Stimulated activated CD4-positive, alpha-beta T cell treated with anti-CD3 and anti-CD28 coated beads, Interleukin-1b, Interleukin-23, amount 100 ng/mL, for 1 hour (primary cell): ENCODE results near the gene KCNA4.
"Not testable (repeated sequence)": the region's sequence is repeated elsewhere in the genome, so short reads cannot be mapped to it uniquely, and the experiment has no call there.

Experiments used
- DNase-seq, 2 donors: peaks; one replicate each; pipeline ENCODE4 v3.0.0-alpha.2; 2020; ENCODE audit warnings: low read depth in 2 of 2

KCNA4 gene

GRCh38 chr11:30000986-30001750 is 15.7 kb downstream of the KCNA4 start:
- DNase-seq, result no peak

GRCh38 chr11:29996016-29996415 is 20.8 kb downstream of the KCNA4 start:
- no peak for DNase-seq

GRCh38 chr11:29989174-29989970 is 27.5 kb downstream of the KCNA4 start:
- no peak for DNase-seq

- DNase-seq, result no peak
Measured at GRCh38 chr11:29985248-29985647, 31.6 kb downstream of the KCNA4 start.

- DNase-seq, result no peak
Measured at GRCh38 chr11:29984544-29984943, 32.3 kb downstream of the KCNA4 start.

- DNase-seq, result no peak
Measured at GRCh38 chr11:29978549-29978948, 38.3 kb downstream of the KCNA4 start.

GRCh38 chr11:29975580-29975979 is 41.2 kb downstream of the KCNA4 start:
- not testable (repeated sequence) for DNase-seq

- DNase-seq, result no peak
Measured at GRCh38 chr11:29963796-29964195, 53.0 kb downstream of the KCNA4 start.

GRCh38 chr11:29963036-29963435 is 53.8 kb downstream of the KCNA4 start:
- no peak for DNase-seq

- no peak for DNase-seq
Measured at GRCh38 chr11:29962243-29962642, 54.6 kb downstream of the KCNA4 start.
